GM23338 (cell line): Measurements from ENCODE around the gene MAGI1. TPM values are rescaled to one million over a fixed set of nuclear protein-coding genes. Genes with fewer than 3 reads are reported as not detected.
A peak's percentile ranks its signal among the peaks of the same experiment; 100 is the strongest.

Experiments used
- ATAC-seq: fragments of 200-7000 bp; cut with Tn5 transposase; 3 replicates; pipeline ENCODE4 v1.9.1; 2020
- DNase-seq: peaks from one replicate; pipeline ENCODE4 v3.0.0-alpha.2; 2015; ENCODE audit warnings: low spot score
- H2AFZ ChIP-seq: fragments of 200-600 bp; sonication (generic); 2 replicates; pipeline ENCODE4 v1.8.0; 2016; ENCODE audit warnings: antibody characterized with exemption, mild to moderate bottlenecking, moderate library complexity
- H3F3A ChIP-seq: fragments of 200-600 bp; sonication (generic); replicated peaks from 2 replicates; pipeline ENCODE4 v1.8.0; 2017; ENCODE audit warnings: antibody characterized with exemption, mixed run types, low read depth
- H3K27ac ChIP-seq: fragments of 200-600 bp; sonication (generic); 2 replicates; pipeline ENCODE4 v1.6.1; 2016; ENCODE audit warnings: low read depth
- H3K27me3 ChIP-seq: fragments of 200-600 bp; sonication (generic); 2 replicates; pipeline ENCODE4 v1.8.0; 2016; ENCODE audit warnings: mild to moderate bottlenecking, mixed run types, moderate library complexity; ENCODE audit not compliant: insufficient read depth
- H3K36me3 ChIP-seq: fragments of 200-600 bp; sonication (generic); 2 replicates; pipeline ENCODE4 v1.8.0; 2016; ENCODE audit warnings: mild to moderate bottlenecking; ENCODE audit not compliant: insufficient read depth
- H3K4me1 ChIP-seq: fragments of 200-600 bp; sonication (generic); 2 replicates; pipeline ENCODE4 v1.8.0; 2016; ENCODE audit warnings: mild to moderate bottlenecking, moderate library complexity; ENCODE audit not compliant: insufficient read depth
- H3K4me2 ChIP-seq: fragments of 200-600 bp; sonication (generic); 2 replicates; pipeline ENCODE4 v1.7.1; 2017; ENCODE audit warnings: mixed run types
- H3K4me3 ChIP-seq: fragments of 200-600 bp; sonication (generic); 2 replicates; pipeline ENCODE4 v1.6.1; 2016; ENCODE audit warnings: mixed run types
- H3K79me2 ChIP-seq: fragments of 200-600 bp; sonication (generic); replicated peaks from 2 replicates; pipeline ENCODE4 v1.8.0; 2017; ENCODE audit warnings: mild to moderate bottlenecking; ENCODE audit not compliant: insufficient read depth
- H3K9me2 ChIP-seq: fragments of 200-600 bp; sonication (generic); 2 replicates; pipeline ENCODE4 v1.8.0; 2017; ENCODE audit not compliant: insufficient read depth
- H4K20me1 ChIP-seq: fragments of 200-600 bp; sonication (generic); replicated peaks from 2 replicates; pipeline ENCODE4 v1.8.0; 2017; ENCODE audit warnings: mild to moderate bottlenecking; ENCODE audit not compliant: insufficient read depth
- H3K27ac Mint-ChIP-seq: 2 replicates; pipeline ENCODE4 v1.8.0; 2020; ENCODE audit warnings: inconsistent platforms, mild to moderate bottlenecking, moderate library complexity, mixed read lengths
- H3K27me3 Mint-ChIP-seq: 3 replicates; pipeline ENCODE4 v1.8.0; 2022; ENCODE audit warnings: low read depth, mild to moderate bottlenecking, moderate library complexity, mixed read lengths, inconsistent platforms; ENCODE audit not compliant: insufficient read depth, poor library complexity
- H3K36me3 Mint-ChIP-seq: 3 replicates; pipeline ENCODE4 v1.8.0; 2021; ENCODE audit warnings: low read depth, mild to moderate bottlenecking, inconsistent platforms, moderate library complexity, mixed read lengths
- H3K4me1 Mint-ChIP-seq: 3 replicates; pipeline ENCODE4 v1.8.0; 2020; ENCODE audit warnings: mild to moderate bottlenecking, inconsistent platforms, mixed read lengths
- H3K4me3 Mint-ChIP-seq: 3 replicates; pipeline ENCODE4 v1.8.0; 2021; ENCODE audit warnings: moderate library complexity, mild to moderate bottlenecking, inconsistent platforms, mixed read lengths
- H3K9me3 Mint-ChIP-seq: 3 replicates; pipeline ENCODE4 v1.8.0; 2020; ENCODE audit warnings: moderate library complexity, mild to moderate bottlenecking, inconsistent platforms, mixed read lengths
- CTCF ChIP-seq, 2 experiments: fragments of 200-600 bp in 1 of 2; sonication (generic) in 1 of 2; conservative IDR thresholded peaks; 2 replicates each; pipeline versions ENCODE4 v1.5.1 to v1.6.1; 2016 to 2017; ENCODE audit warnings: antibody characterized with exemption in 2 of 2, low read depth in 2 of 2, mild to moderate bottlenecking in 2 of 2, moderate library complexity in 1 of 2
- ETS1 ChIP-seq: IDR thresholded peaks from 2 replicates; pipeline ENCODE4 v1.6.1; 2016; ENCODE audit warnings: antibody characterized with exemption
- EZH2phosphoT487 ChIP-seq: fragments of 200-600 bp; sonication (generic); IDR thresholded peaks from one replicate; pipeline ENCODE4 v1.8.1; 2018; ENCODE audit warnings: antibody characterized with exemption; ENCODE audit not compliant: unreplicated experiment
- JUNB ChIP-seq: IDR thresholded peaks from one replicate; pipeline ENCODE4 v1.6.1; 2016; ENCODE audit warnings: antibody characterized with exemption; ENCODE audit not compliant: unreplicated experiment
- NANOG ChIP-seq: IDR thresholded peaks from 2 replicates; pipeline ENCODE4 v1.6.1; 2016; ENCODE audit warnings: antibody characterized with exemption, borderline replicate concordance
- POLR2AphosphoS5 ChIP-seq: IDR thresholded peaks from 2 replicates; pipeline ENCODE4 v1.6.1; 2016; ENCODE audit warnings: antibody characterized with exemption, low read depth
- REST ChIP-seq: IDR thresholded peaks from one replicate; pipeline ENCODE4 v1.6.1; 2018; ENCODE audit warnings: antibody characterized with exemption; ENCODE audit not compliant: unreplicated experiment
- ZNF114 ChIP-seq: fragments of 250-450 bp; sonication (Bioruptor Pico); IDR thresholded peaks from 2 replicates; pipeline ENCODE4 v1.5.0; 2020; ENCODE audit warnings: mild to moderate bottlenecking, moderate library complexity
- ZNF331 ChIP-seq: fragments of 250-450 bp; sonication (Bioruptor Pico); IDR thresholded peaks from 2 replicates; pipeline ENCODE4 v1.5.0; 2020; ENCODE audit warnings: low read depth, mild to moderate bottlenecking, moderate library complexity
- ZNF462 ChIP-seq: fragments of 250-450 bp; sonication (Bioruptor Pico); IDR thresholded peaks from 2 replicates; pipeline ENCODE4 v1.5.0; 2020; ENCODE audit warnings: mild to moderate bottlenecking, moderate library complexity
- polyA plus RNA-seq: library from polyadenylated mRNA; unstranded; fragments of >200 nt; fragmentation: Nextera tagmentation; extraction: Ambion mirVana; gene quantifications from 2 replicates; pipeline ENCODE4 v1.2.1, GENCODE V29; 2016
- total RNA-seq: library from RNA; depleted of rRNA; stranded (reverse); fragments of >200 nt; shearing (Covaris generic); gene quantifications from 2 replicates; pipeline ENCODE4 v1.2.3, GENCODE V29; 2014

MAGI1 gene
- total and polyA plus RNA-seq, 2 experiments from 2014 or later = 27.4 to 71.2 TPM

DNA sequence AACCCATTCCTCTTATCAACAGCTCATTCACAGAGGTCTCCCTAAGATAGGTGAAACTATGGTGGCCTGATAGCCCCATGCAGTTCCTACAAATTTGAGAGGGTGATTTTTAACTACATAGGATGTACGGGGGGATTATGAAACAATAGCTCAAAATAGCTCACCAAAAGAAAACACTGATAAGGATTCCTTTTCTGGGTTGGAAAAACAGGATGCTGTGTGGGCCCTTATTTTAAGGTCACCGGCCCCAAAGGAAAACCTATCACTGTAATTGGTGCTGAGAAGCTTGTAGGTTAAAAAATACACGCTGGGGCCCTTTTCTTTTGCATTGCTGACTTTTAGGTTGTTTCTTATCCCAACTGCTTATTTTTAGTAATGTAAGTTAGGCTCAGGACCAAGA is 627.4 kb downstream of the MAGI1 start (continued):
- TF ChIP-seq ZNF462 (CRISPR knock-in tag) (no peak), ETS1 (no peak), CTCF (conservative IDR thresholded peaks at IDR 0.05; ENCODE audit: low read depth in 2 of 2) (no peak)

DNA sequence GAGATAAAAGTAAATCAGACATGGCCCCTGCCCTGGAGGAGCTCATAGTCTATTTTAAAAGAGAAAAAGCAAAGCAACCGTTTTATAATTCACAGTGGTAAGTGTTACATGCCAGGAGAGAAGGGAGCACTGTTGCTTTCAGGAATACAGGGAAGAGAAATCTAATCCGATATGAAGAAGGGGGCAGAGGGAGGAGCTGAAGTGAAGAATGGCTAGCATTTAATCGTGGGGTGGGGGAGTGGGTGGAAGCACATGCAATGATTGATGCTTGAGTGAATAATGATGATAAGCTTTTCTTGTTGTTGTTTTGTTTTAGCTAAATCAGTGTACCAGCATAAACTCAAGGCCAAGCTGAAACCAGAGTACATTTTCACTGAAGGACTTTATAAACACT is 629.5 kb downstream of the MAGI1 start:
- H3K9me3 Mint-ChIP-seq = no peaks in the 10 kb centered on the region
- Histone ChIP-seq H4K20me1 (peaks cover 3% of the 10 kb centered on the region; the same call in 1 of the 2 replicates), H3K4me1 (peaks cover 3% of the 10 kb centered on the region), H2AFZ (no peak overlapping the region), H3K4me3 (no peak overlapping the region), H3K27me3 (no peaks in the 10 kb centered on the region), H3F3A (no peaks in the 10 kb centered on the region), H3K27ac (peak overlapping the region; percentile 20; the same call in 1 of the 2 replicates), H3K9me2 (no peaks in the 10 kb centered on the region; the same call in 1 of the 2 replicates), H3K4me2 (no peak overlapping the region), H3K79me2 (no peaks in the 10 kb centered on the region), H3K36me3 (no peaks in the 10 kb centered on the region)
- peaks cover 26% of the 10 kb centered on the region for H3K4me1 Mint-ChIP-seq
- H3K4me3 Mint-ChIP-seq = no peak overlapping the region
- no peaks in the 10 kb centered on the region; the same call in 2 of the 3 replicates for H3K36me3 Mint-ChIP-seq
- ATAC-seq (no peak), DNase-seq (no peak)
- H3K27me3 Mint-ChIP-seq = peaks cover 3% of the 10 kb centered on the region
- peak overlapping the region; percentile 54 for H3K27ac Mint-ChIP-seq
- no peak for TF ChIP-seq NANOG
- no peak for TF ChIP-seq ZNF331
- TF ChIP-seq JUNB = no peak
- no peak for TF ChIP-seq POLR2AphosphoS5
- no peak for TF ChIP-seq EZH2phosphoT487
- TF ChIP-seq CTCF (conservative IDR thresholded peaks at IDR 0.05; ENCODE audit: low read depth in 2 of 2) = no peak
- TF ChIP-seq REST = no peak
- TF ChIP-seq ZNF114 = no peak
